ENCODE measurements around the gene DERA. TPM values are rescaled to one million over a fixed set of nuclear protein-coding genes. Genes with fewer than 3 reads are reported as not detected.

Gene DERA
- polyA plus RNA-seq, 1 donor (not counting 4 experiments of a cell fraction or from before 2014, with no cell fraction given): 34.2 TPM

DNA sequence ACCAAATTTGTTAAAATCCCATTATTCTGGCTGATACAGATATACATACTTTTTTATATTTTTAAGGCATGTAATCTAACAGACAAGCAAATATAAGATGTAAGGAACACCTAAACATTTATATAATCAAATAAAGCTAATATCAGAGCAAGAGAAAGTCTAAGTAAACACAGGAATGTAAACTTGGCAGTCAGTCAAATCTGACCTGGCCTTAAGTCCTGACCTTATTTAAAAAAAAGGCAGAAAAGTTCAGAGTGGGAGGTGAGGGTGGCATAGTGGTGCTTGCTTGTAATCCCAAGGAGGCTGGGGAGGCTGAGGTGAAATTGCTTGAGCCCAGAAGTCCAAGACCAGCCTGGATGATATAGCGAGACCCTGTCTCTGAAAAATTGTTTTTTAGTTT is 152.6 kb downstream of the DERA start:
- Histone ChIP-seq H3K79me2 (ENCODE audit: control insufficient read depth, insufficient read depth, low read length) (no peaks in the 10 kb centered on the region), H3K36me3 (ENCODE audit: control insufficient read depth in 2 of 2, extremely low read depth in 1 of 2, insufficient read depth in 2 of 2, low read length in 2 of 2) (no peaks in the 10 kb centered on the region), H2AFZ (ENCODE audit: control insufficient read depth, low read length) (no peak overlapping the region), H3K4me1 (ENCODE audit: control insufficient read depth, extremely low read depth, insufficient read depth, low read length) (no peaks in the 10 kb centered on the region), H3K27me3 (ENCODE audit: control insufficient read depth, extremely low read depth, insufficient read depth, low read length) (no peaks in the 10 kb centered on the region), H3K4me2 (ENCODE audit: control insufficient read depth, extremely low read depth, insufficient read depth, low read depth, low read length) (no peak overlapping the region), H3K9ac (ENCODE audit: control insufficient read depth, extremely low read depth, insufficient read depth, low read length) (no peak overlapping the region), H3K9me3 (ENCODE audit: control insufficient read depth, low read depth, low read length) (no peaks in the 10 kb centered on the region), H3K27ac (ENCODE audit: control insufficient read depth, insufficient read depth, low read length) (no peak overlapping the region), H3K4me3 (ENCODE audit: control insufficient read depth in 2 of 3, extremely low read depth in 1 of 3, insufficient read depth in 2 of 3, low read depth in 1 of 3, low read length in 3 of 3) (no peak overlapping the region), H3K9me1 (ENCODE audit: control insufficient read depth, extremely low read depth, insufficient read depth, low read length) (no peaks in the 10 kb centered on the region), H4K20me1 (ENCODE audit: control insufficient read depth, extremely low read depth, insufficient read depth, low read length) (no peaks in the 10 kb centered on the region)
- no peak for DNase-seq (ENCODE audit: low read depth, low spot score)
- FAIRE-seq: no peak
- TF ChIP-seq EZH2 (IDR thresholded peaks at IDR 0.05; ENCODE audit: low read length) (no peak), CTCF (optimal IDR thresholded peaks at IDR 0.05 in 1 of 3, IDR thresholded peaks at IDR 0.05 in 1 of 3, conservative IDR thresholded peaks at IDR 0.05 in 1 of 3; ENCODE audit: extremely low read depth in 1 of 3, insufficient read depth in 2 of 3, low read length in 3 of 3) (no peak)
- dilution Hi-C loops (cut with MboI; ENCODE audit: extremely low pct_ligation_motif_present, low sequenced_read_pairs): no loop called here

DNA sequence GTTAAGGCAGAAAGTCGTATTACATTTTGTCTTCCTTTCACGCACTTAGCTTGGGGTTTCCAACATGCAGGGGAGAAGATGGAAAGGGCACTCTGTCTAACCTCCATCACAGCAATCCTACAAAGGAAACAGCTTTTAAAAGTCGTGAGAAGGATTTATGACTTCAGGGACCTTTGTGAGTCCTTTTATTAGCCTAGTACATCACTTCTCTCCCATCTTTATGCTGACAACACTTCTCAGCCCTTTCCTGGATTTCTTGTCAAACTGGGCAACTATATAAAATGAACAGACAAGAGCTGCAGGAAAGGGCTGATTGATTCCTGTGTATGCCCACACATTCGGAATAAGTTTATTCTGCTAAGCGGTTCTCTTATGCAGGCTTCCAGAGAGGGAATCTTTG is 159.0 kb downstream of the DERA start:
- no peaks in the 10 kb centered on the region for H3K27me3 ChIP-seq (ENCODE audit: control insufficient read depth, extremely low read depth, insufficient read depth, low read length)
- no peak overlapping the region for H3K9ac ChIP-seq (ENCODE audit: control insufficient read depth, extremely low read depth, insufficient read depth, low read length)
- DNase-seq (ENCODE audit: low read depth, low spot score) (no peak), FAIRE-seq (no peak)
- no peak overlapping the region for H2AFZ ChIP-seq (ENCODE audit: control insufficient read depth, low read length)
- dilution Hi-C loops (cut with MboI; ENCODE audit: extremely low pct_ligation_motif_present, low sequenced_read_pairs): no loop called here
- no peaks in the 10 kb centered on the region for H3K9me1 ChIP-seq (ENCODE audit: control insufficient read depth, extremely low read depth, insufficient read depth, low read length)
- no peaks in the 10 kb centered on the region for H3K79me2 ChIP-seq (ENCODE audit: control insufficient read depth, insufficient read depth, low read length)
- no peaks in the 10 kb centered on the region for H3K4me1 ChIP-seq (ENCODE audit: control insufficient read depth, extremely low read depth, insufficient read depth, low read length)
- H3K4me2 ChIP-seq (ENCODE audit: control insufficient read depth, extremely low read depth, insufficient read depth, low read depth, low read length): no peak overlapping the region
- no peaks in the 10 kb centered on the region for H4K20me1 ChIP-seq (ENCODE audit: control insufficient read depth, extremely low read depth, insufficient read depth, low read length)
- H3K36me3 ChIP-seq (ENCODE audit: control insufficient read depth in 2 of 2, extremely low read depth in 1 of 2, insufficient read depth in 2 of 2, low read length in 2 of 2): no peaks in the 10 kb centered on the region
- TF ChIP-seq EZH2 (IDR thresholded peaks at IDR 0.05; ENCODE audit: low read length): no peak
- TF ChIP-seq CTCF (optimal IDR thresholded peaks at IDR 0.05 in 1 of 3, IDR thresholded peaks at IDR 0.05 in 1 of 3, conservative IDR thresholded peaks at IDR 0.05 in 1 of 3; ENCODE audit: extremely low read depth in 1 of 3, insufficient read depth in 2 of 3, low read length in 3 of 3): no peak
- no peaks in the 10 kb centered on the region for H3K9me3 ChIP-seq (ENCODE audit: control insufficient read depth, low read depth, low read length)
- no peak overlapping the region for H3K4me3 ChIP-seq (ENCODE audit: control insufficient read depth in 2 of 3, extremely low read depth in 1 of 3, insufficient read depth in 2 of 3, low read depth in 1 of 3, low read length in 3 of 3)
- H3K27ac ChIP-seq (ENCODE audit: control insufficient read depth, insufficient read depth, low read length): no peak overlapping the region

Measured in keratinocyte (primary cell).